Osteoblast (primary cell): ENCODE results near the gene NID2. TPM values are rescaled to one million over a fixed set of nuclear protein-coding genes. Genes with fewer than 3 reads are reported as not detected.
A peak's percentile ranks its signal among the peaks of the same experiment; 100 is the strongest.

Source experiments
- DNase-seq: peaks from one replicate; pipeline ENCODE4 v3.0.0; 2011; ENCODE audit warnings: low spot score, mixed read lengths; ENCODE audit not compliant: insufficient read length; ENCODE audit errors: missing footprints
- H2AFZ ChIP-seq: 2 replicates; pipeline ENCODE4 v1.6.0; 2011; ENCODE audit warnings: mild to moderate bottlenecking, low read length
- H3K27ac ChIP-seq: 2 replicates; pipeline ENCODE4 v1.5.1; 2011; ENCODE audit warnings: mild to moderate bottlenecking, low read depth, low read length, moderate library complexity
- H3K27me3 ChIP-seq: 2 replicates; pipeline ENCODE4 v1.6.0; 2012; ENCODE audit warnings: mild to moderate bottlenecking, control low read depth, inconsistent platforms, low read length, moderate library complexity; ENCODE audit not compliant: insufficient read depth
- H3K36me3 ChIP-seq: 2 replicates; pipeline ENCODE4 v1.5.1; 2011; ENCODE audit warnings: mild to moderate bottlenecking, low read length, control low read depth, moderate library complexity; ENCODE audit not compliant: insufficient read depth
- H3K4me1 ChIP-seq: 2 replicates; pipeline ENCODE4 v1.5.1; 2011; ENCODE audit warnings: mild to moderate bottlenecking, low read length, control low read depth, moderate library complexity; ENCODE audit not compliant: insufficient read depth
- H3K4me2 ChIP-seq: 2 replicates; pipeline ENCODE4 v1.6.0; 2011; ENCODE audit warnings: mild to moderate bottlenecking, low read length; ENCODE audit not compliant: insufficient read depth
- H3K4me3 ChIP-seq: fragments of 200-600 bp; sonication (generic); 3 replicates; pipeline ENCODE4 v1.5.1; 2012; ENCODE audit warnings: mild to moderate bottlenecking, low read length, inconsistent platforms; ENCODE audit not compliant: insufficient read depth
- H3K79me2 ChIP-seq: 2 replicates; pipeline ENCODE4 v1.6.0; 2012; ENCODE audit warnings: mild to moderate bottlenecking, low read length, control low read depth, inconsistent platforms; ENCODE audit not compliant: insufficient read depth
- H3K9me3 ChIP-seq: 2 replicates; pipeline ENCODE4 v1.5.1; 2011; ENCODE audit warnings: low read depth, low read length, control low read depth
- H4K20me1 ChIP-seq: 2 replicates; pipeline ENCODE4 v1.6.0; 2012; ENCODE audit warnings: mild to moderate bottlenecking, low read length, control low read depth; ENCODE audit not compliant: insufficient read depth
- CTCF ChIP-seq: IDR thresholded peaks from 2 replicates; pipeline ENCODE4 v1.5.1; 2011; ENCODE audit warnings: mild to moderate bottlenecking, low read depth, low read length, moderate library complexity; ENCODE audit errors: extremely low read depth
- total RNA-seq: library from RNA; depleted of rRNA; stranded (reverse); fragments of >200 nt; gene quantifications from 2 replicates; pipeline ENCODE4 v1.2.3, GENCODE V29; 2012

NID2 gene
- total RNA-seq, 1 donor = 141 TPM

GRCh38 chr14:52014601-52015267, 54.1 kb downstream of the NID2 start:
- Histone ChIP-seq H3K79me2 (no peaks in the 10 kb centered on the region), H3K27ac (no peak overlapping the region), H2AFZ (no peak overlapping the region), H3K27me3 (no peaks in the 10 kb centered on the region), H3K4me3 (no peak overlapping the region), H3K4me2 (no peak overlapping the region), H3K9me3 (no peaks in the 10 kb centered on the region), H3K36me3 (peaks cover 47% of the 10 kb centered on the region), H4K20me1 (no peaks in the 10 kb centered on the region), H3K4me1 (peaks cover 13% of the 10 kb centered on the region)
- no peak for TF ChIP-seq CTCF
- no peak for DNase-seq

- Histone ChIP-seq H3K79me2 (no peaks in the 10 kb centered on the region), H3K27ac (no peak overlapping the region), H2AFZ (no peak overlapping the region), H3K4me1 (peaks cover 13% of the 10 kb centered on the region), H3K36me3 (peaks cover 46% of the 10 kb centered on the region), H4K20me1 (no peaks in the 10 kb centered on the region), H3K9me3 (no peaks in the 10 kb centered on the region), H3K4me2 (no peak overlapping the region), H3K4me3 (no peak overlapping the region), H3K27me3 (no peaks in the 10 kb centered on the region)
- DNase-seq = no peak
- peak; percentile 28 for TF ChIP-seq CTCF
Measured at GRCh38 chr14:52013984-52014600, 54.8 kb downstream of the NID2 start.

DNA sequence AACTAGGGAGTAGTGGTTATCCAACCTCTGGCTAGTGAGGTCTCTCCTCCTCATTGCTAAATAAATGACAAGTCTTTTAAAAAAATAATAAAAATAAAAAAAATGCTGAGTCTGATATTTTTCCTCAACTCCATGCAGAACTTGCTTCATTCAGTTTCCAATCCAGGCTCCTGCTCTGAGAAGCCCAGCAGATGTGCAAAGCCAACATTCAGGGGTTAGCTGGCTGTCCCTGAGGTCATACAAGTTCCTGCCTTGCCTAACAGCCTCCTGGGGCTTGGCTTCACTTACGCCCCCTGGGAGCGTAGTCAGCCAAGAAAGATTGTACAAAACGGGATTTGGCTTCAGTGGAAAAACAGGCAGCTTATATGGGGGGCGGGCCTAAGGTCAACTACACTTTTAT, 56.2 kb downstream of the NID2 start:
- no peaks in the 10 kb centered on the region for H4K20me1 ChIP-seq
- peaks cover 50% of the 10 kb centered on the region for H3K36me3 ChIP-seq
- TF ChIP-seq CTCF = no peak
- no peak overlapping the region for H3K4me3 ChIP-seq
- H3K4me1 ChIP-seq = peaks cover 13% of the 10 kb centered on the region
- no peaks in the 10 kb centered on the region for H3K79me2 ChIP-seq
- no peak overlapping the region for H3K27ac ChIP-seq
- DNase-seq = peak; percentile 53
- no peaks in the 10 kb centered on the region for H3K27me3 ChIP-seq
- no peaks in the 10 kb centered on the region for H3K9me3 ChIP-seq
- H2AFZ ChIP-seq = no peak overlapping the region
- H3K4me2 ChIP-seq = no peak overlapping the region

- H3K4me2 ChIP-seq = no peak overlapping the region
- H3K4me1 ChIP-seq = peaks cover 13% of the 10 kb centered on the region
- no peaks in the 10 kb centered on the region for H3K27me3 ChIP-seq
- TF ChIP-seq CTCF = no peak
- H4K20me1 ChIP-seq = no peaks in the 10 kb centered on the region
- H2AFZ ChIP-seq = no peak overlapping the region
- H3K4me3 ChIP-seq = no peak overlapping the region
- DNase-seq = no peak
- peaks cover 62% of the 10 kb centered on the region for H3K36me3 ChIP-seq
- H3K9me3 ChIP-seq = no peaks in the 10 kb centered on the region
- H3K27ac ChIP-seq = no peak overlapping the region
- no peaks in the 10 kb centered on the region for H3K79me2 ChIP-seq
Measured at GRCh38 chr14:52011523-52011922, 57.3 kb downstream of the NID2 start.
